Measurements from ENCODE around the gene PITPNC1.

- TF ChIP-seq CTCF (IDR thresholded peaks at IDR 0.05) (no peak), POLR2AphosphoS5 (IDR thresholded peaks at IDR 0.05; ENCODE audit: insufficient read depth in 1 of 2, low read depth in 1 of 2) (no peak), POLR2A (IDR thresholded peaks at IDR 0.05) (no peak)
Measured at GRCh38 chr17:67615011-67615561, 238.0 kb downstream of the PITPNC1 start.
